ENCODE data around the gene ZDHHC24.

GRCh38 chr11:66579017-66579606 is 33.3 kb upstream of the ZDHHC24 start:
- TF ChIP-seq CTCF (conservative IDR thresholded peaks at IDR 0.05 in 1 of 2, IDR thresholded peaks at IDR 0.05 in 1 of 2; ENCODE audit: low read depth in 1 of 2, low read length in 2 of 2) (peak; percentile 79 to 84), EZH2 (IDR thresholded peaks at IDR 0.05; ENCODE audit: low read length, missing control alignments) (no peak)

All from fibroblast of lung (primary cell).